GM19395 (cell line): Measurements from ENCODE around the gene FAM241B.

Source experiments
- ATAC-seq: cut with Tn5 transposase; IDR thresholded peaks from one replicate; pipeline ENCODE4 v1.9.1; 2021; ENCODE audit warnings: mild to moderate bottlenecking, moderate library complexity; ENCODE audit not compliant: unreplicated experiment

FAM241B gene

DNA sequence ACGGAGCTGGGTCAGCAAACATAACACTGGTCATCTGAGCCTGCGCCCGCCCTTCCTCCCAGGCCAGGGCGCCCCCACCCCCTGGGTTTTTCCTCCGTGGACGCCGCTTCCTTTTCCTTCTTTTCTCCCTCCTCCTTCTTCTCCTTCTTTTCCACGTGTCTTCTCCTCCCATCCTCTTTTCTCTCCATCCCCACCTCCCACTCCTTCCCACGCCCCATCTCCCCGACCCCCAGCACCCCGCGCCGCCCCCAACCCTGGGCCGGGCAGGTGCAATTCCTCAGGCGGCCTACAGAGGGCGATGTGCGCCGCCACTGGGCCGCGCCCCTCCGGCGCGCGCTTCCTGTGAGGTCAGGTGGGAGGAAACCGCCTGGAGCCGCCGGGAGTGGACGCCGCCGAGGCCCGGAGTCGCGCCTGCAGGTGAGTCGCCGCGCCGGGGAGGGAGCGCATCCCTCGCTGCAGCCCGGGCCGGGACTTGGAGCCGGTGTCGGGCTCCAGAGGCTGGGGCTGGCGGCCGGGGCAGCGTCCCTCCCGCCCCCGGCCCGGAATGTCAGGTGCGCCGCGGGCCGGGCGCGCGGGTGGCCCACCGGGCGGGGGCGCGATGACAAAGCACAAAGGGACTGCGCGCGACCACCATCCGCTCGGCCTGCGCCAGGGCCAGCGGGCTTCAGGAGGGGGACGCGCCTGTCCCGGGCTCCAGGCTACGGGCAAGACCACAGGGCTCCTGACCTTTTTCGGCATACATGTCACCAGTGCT is at the start of gene FAM241B:
Gene FAM241B, plus strand, starts transcription at position 351 of the 754 bp plus-strand sequence. CDS start 1,497 bp downstream, outside the sequence.
- ATAC-seq = no peak

- ATAC-seq = no peak
These were observed 49.6 kb upstream of the FAM241B start for GRCh38 chr10:69580435-69580834.

DNA sequence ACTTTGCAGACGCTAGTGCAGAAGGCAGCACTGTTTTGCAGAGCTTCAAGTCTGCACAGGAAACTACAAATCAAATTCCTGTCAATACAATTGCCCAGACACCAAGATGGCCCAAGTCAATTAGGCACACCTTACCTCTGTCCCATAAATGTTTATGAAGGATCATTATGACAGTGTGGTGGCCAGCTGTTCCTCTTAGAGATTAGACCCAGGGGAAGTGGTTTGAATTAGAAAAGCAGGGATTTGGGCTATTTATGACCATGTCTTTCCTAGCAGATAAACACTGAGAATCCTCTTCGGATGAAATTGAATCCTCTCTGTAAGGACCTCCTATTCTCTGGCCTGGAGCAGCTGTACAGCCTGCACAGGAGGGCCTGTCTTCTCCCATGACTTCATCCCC is 46.9 kb upstream of the FAM241B start:
- ATAC-seq = no peak

DNA sequence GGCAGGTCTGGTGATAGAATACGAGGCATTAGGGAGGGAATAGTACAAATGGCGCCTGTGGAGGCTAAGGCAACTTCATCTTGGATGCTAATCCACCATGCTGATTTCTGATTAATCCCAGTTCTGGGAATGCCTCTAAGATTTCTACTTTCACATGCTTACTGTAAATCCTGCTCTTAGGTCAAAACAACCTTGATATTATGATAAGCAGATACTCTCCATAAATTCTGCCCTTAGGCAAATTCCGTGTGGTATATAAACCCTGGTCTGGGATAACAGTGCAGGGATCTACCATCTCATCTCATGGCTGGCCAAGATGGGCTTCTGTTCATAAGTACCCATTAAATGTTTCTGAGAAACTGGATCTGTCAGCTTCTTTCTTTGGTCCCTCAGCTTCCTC is 45.4 kb upstream of the FAM241B start:
- no peak for ATAC-seq

DNA sequence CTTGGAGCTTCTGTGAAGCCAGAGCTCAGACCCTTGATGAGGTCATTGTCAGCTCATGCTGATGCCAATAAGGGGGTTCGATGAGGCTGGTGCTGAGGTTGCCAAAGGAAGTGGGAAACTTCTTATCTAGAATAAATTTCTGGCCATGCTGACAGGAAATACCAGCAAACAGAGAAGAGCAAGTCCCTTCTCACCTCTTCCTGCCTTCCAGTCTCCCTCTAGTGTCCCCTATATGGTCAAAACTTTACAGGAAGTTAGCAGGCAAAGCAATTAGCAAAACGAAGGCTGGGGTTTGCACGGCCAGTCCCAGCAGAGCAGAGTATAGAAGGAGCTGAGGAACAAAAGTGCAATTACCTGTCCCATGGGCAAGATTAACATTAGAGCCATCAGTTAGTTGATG is 41.7 kb upstream of the FAM241B start:
- ATAC-seq = no peak

GRCh38 chr10:69600761-69601330 is 29.2 kb upstream of the FAM241B start:
- no peak for ATAC-seq

- no peak for ATAC-seq
These were observed 21.0 kb upstream of the FAM241B start for GRCh38 chr10:69609077-69609476.

DNA sequence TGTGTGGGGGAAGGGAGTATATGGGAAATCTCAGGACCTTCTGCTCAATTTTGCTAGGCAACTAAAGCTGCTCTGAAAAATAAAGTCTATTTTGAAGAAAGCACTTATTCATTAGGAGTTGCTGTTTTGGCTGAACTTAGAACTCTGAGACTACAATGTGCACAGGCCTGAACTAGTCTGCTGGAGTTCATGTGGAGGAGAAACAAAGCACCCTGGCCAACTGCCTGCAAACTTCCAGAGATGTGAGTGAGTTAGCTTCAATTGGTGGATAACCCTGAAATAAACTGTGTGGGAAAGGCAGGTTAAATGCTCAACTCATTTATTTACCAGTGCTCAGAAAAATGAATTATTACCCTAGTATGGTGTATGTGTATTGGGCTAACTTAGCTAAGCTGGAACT is 17.3 kb upstream of the FAM241B start:
- no peak for ATAC-seq

GRCh38 chr10:69614130-69614529 is 15.9 kb upstream of the FAM241B start:
- no peak for ATAC-seq

DNA sequence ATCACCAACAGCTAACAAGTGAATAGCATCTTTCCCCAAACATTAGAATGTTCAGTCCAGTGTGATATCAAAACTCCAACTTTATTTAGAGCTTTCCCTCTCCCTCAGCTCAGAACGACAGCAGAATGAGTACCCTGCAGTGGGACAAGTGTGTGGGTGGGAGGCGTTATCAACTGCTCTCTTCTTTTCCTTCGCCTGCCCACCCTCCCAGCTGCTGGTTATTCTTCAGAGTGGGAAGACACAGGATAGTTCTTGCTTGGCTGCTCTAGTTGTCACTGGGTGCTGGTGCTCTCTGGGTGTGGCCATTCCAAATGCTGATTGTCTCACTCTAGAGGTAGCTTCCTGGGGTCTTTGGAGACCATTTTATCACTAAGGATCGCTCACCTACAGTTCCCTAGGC is 13.7 kb upstream of the FAM241B start:
- no peak for ATAC-seq

GRCh38 chr10:69618746-69619145 is 11.3 kb upstream of the FAM241B start:
- no peak for ATAC-seq

- ATAC-seq = no peak
These were observed 10.4 kb upstream of the FAM241B start for GRCh38 chr10:69619626-69620025.

DNA sequence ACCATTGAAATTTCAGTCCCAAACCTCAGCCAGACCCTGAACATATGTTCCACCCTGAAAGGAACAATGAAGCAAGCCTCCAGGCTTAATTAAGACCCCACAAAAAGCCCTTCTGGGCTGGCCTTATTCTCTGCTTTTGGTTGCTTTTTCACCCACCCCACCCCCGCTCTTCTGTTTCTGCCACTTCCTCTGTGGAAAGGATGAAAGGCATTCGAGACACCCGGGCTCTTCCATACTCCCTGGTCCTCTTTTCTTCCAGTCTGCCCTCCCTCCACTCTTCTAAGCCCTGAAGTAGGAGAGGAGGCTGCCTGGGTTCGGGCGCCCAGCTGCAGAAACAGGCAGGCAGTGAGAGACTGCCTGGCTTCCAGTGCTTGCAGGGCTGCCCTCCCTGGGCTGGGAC is 9.4 kb upstream of the FAM241B start:
- no peak for ATAC-seq

DNA sequence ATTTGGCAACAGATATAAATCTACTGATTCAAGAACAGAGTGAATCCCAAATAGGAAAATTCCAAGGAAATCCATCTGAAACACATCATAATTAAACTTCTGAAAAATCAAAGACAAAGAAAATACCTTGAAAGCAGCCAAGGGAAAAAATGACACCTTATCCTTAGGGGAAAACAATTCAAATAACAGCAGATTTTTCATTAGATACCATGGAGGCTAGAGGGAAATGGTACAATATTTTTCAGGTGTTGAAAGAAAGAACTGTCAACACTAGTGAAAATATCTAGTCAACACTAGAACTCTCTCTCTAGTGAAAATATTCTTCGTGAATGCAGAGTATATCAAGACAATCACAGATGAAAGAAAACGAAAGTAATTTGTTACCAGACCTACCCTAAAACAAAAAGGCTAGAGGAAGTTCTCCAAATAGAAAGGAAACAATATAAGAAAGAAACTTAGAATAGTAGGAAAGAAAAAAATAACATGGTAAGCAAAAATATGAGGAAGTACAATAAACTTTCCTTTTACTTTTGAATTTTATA is 5.7 kb upstream of the FAM241B start:
- ATAC-seq = no peak

- no peak for ATAC-seq
These were observed 3.2 kb upstream of the FAM241B start for GRCh38 chr10:69626826-69627225.

DNA sequence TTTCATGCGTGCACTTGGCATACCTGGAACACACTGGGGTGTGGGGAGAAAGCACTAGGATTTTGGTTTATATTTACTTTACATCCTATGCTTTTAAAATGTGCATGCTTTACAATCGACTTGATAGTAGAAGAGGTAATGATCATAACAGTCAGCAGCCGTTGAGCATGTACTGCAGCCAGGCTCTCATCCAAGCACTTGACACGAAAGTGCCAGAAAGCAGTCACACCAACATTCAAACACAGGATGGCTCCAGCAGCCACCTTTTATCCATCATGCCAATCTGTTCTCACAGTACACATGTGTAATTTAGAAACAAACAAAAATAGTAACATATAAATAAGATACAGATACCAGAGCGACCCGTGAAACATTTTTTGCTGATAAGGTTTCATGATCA is 1.2 kb upstream of the FAM241B start:
- ATAC-seq = no peak

DNA sequence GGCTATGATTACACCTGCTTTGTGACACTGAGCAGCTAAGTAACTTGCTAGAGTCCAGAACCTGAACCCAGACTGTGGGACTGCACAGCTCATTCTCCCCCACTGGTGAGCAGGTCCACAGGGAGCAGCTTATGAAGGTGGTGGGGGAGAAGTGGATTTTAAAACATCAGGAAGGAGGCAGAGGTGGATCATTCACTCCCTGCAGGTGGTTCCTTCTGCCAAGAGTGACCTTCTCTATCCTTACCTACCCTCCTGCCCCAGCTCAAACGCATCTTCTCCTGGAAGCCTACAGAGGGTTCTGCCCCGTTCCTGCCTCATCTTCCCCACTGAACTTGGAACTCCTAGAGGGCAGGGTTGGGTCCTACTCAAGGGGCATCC is 539 bp upstream of the FAM241B start:
- ATAC-seq = no peak

DNA sequence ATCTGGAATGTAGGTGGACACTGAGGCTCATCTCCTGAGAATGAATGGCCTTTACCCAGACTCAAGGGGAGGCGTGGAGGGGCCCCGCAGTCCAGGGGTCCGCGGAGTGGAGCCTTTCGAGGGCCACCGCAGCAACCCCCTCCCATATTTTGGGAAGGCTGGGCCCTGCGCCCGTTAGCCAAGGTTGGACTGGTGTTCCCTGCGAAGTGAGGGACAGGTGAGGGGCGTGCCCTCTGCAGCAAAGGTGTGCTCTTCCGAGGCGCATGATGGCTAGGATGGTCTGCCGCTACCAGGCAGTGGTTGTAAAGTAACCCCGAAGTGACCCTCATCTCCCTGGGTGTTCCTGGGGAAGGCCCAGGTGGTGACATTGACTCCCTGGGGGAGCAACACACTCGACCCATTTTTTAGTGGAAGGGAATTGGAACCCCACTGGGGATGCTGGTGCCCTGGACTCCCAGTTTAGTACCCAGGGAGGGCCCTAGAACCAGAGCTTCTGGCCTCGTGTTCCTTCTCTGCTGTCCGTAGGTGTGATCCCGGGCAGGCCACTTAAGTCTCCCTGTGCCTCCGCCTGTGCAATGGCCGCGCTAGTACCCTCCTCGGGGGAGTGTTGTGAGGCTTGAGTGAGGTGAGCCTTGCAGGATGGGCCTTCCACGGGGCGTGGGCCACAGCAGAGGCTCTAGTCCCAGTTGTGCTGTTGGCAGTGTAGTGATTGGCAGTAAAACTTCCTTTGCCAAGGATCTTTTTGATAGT is 779 bp downstream of the FAM241B start:
- ATAC-seq = no peak

DNA sequence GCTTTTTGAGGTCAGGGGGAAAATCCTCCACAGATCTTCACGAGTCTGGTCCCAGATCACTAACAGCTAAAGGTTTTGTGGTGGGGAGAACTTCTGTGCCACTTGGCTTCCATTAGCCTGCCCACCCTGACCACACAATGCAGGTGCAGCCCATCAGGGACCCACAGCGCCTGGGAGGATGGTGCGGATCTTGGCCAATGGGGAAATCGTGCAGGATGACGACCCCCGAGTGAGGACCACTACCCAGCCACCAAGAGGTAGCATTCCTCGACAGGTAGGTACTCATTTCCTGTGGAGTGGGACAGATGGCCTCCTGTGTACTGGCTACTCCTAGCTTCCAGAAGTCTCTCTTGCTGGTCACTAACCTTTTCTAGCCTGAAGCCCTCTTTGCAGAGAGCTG is 1.5 kb downstream of the FAM241B start:
- no peak for ATAC-seq

DNA sequence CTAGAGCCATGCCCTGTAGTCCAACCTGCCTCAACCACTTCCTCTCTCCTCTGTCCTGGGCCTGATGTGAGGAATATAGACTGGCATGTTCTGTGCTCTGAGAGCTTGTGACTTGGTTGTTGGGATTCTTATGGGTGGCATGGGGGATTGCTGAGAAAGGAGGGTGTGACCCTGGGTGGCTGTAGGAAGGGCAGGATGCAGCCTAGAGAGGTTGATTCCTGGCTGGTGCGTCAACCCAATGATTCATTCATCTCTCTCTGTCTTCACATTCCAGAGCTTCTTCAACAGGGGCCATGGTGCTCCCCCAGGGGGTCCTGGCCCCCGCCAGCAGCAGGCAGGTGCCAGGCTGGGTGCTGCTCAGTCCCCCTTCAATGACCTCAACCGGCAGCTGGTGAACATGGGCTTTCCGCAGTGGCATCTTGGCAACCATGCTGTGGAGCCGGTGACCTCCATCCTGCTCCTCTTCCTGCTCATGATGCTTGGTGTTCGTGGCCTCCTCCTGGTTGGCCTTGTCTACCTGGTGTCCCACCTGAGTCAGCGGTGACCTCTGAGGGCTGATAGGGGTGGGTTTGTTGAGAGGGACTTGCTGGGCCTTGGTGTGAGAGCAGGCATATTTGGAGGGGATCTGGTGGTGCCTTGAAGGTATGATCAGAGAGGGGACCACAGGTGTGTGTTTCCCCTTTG is 2.6 kb downstream of the FAM241B start:
- ATAC-seq = no peak
